Measurements from ENCODE around the gene KANK4.

KANK4 gene

GRCh38 chr1:62336995-62337705, 17.9 kb upstream of the KANK4 start:
- no peaks in the 10 kb centered on the region for H3K36me3 ChIP-seq
- H3K9me3 ChIP-seq: no peaks in the 10 kb centered on the region
- no peaks in the 10 kb centered on the region for H3K4me1 ChIP-seq (ENCODE audit: control insufficient read depth in 1 of 2, insufficient read depth in 1 of 2, low read depth in 1 of 2, low read length in 1 of 2)
- H3K27me3 ChIP-seq: no peaks in the 10 kb centered on the region
- no peak overlapping the region for H3K27ac ChIP-seq
- no peak for TF ChIP-seq CTCF (IDR thresholded peaks at IDR 0.05)
- no peak overlapping the region for H3K4me3 ChIP-seq (ENCODE audit: low read depth in 1 of 2, low read length in 1 of 2)

GRCh38 chr1:62336638-62336994, 17.4 kb upstream of the KANK4 start:
- Histone ChIP-seq H3K4me3 (ENCODE audit: low read depth in 1 of 2, low read length in 1 of 2) (no peak overlapping the region), H3K4me1 (ENCODE audit: control insufficient read depth in 1 of 2, insufficient read depth in 1 of 2, low read depth in 1 of 2, low read length in 1 of 2) (no peaks in the 10 kb centered on the region), H3K27ac (no peak overlapping the region), H3K36me3 (no peaks in the 10 kb centered on the region), H3K27me3 (no peaks in the 10 kb centered on the region), H3K9me3 (no peaks in the 10 kb centered on the region)
- TF ChIP-seq CTCF (IDR thresholded peaks at IDR 0.05): no peak

GRCh38 chr1:62335656-62336055, 16.4 kb upstream of the KANK4 start:
- Histone ChIP-seq H3K4me3 (ENCODE audit: low read depth in 1 of 2, low read length in 1 of 2) (no peak overlapping the region), H3K4me1 (ENCODE audit: control insufficient read depth in 1 of 2, insufficient read depth in 1 of 2, low read depth in 1 of 2, low read length in 1 of 2) (no peaks in the 10 kb centered on the region), H3K36me3 (no peaks in the 10 kb centered on the region), H3K9me3 (no peaks in the 10 kb centered on the region), H3K27me3 (no peaks in the 10 kb centered on the region), H3K27ac (no peak overlapping the region)
- TF ChIP-seq CTCF (IDR thresholded peaks at IDR 0.05): no peak

- no peak overlapping the region for H3K4me3 ChIP-seq (ENCODE audit: low read depth in 1 of 2, low read length in 1 of 2)
- TF ChIP-seq CTCF (IDR thresholded peaks at IDR 0.05): no peak
- no peaks in the 10 kb centered on the region for H3K27me3 ChIP-seq
- no peaks in the 10 kb centered on the region for H3K36me3 ChIP-seq
- H3K9me3 ChIP-seq: no peaks in the 10 kb centered on the region
- H3K4me1 ChIP-seq (ENCODE audit: control insufficient read depth in 1 of 2, insufficient read depth in 1 of 2, low read depth in 1 of 2, low read length in 1 of 2): no peaks in the 10 kb centered on the region
- no peak overlapping the region for H3K27ac ChIP-seq
Measured at GRCh38 chr1:62334434-62334985, 15.3 kb upstream of the KANK4 start.

- Histone ChIP-seq H3K36me3 (no peaks in the 10 kb centered on the region), H3K27me3 (no peaks in the 10 kb centered on the region), H3K4me1 (ENCODE audit: control insufficient read depth in 1 of 2, insufficient read depth in 1 of 2, low read depth in 1 of 2, low read length in 1 of 2) (no peaks in the 10 kb centered on the region), H3K4me3 (ENCODE audit: low read depth in 1 of 2, low read length in 1 of 2) (no peak overlapping the region), H3K9me3 (no peaks in the 10 kb centered on the region), H3K27ac (no peak overlapping the region)
- TF ChIP-seq CTCF (IDR thresholded peaks at IDR 0.05): no peak
Measured at GRCh38 chr1:62333441-62333840, 14.2 kb upstream of the KANK4 start.
